Spleen (tissue), 7 donors: ENCODE measurements around the gene PRPF38A.

ENCODE experiments used
- CTCF ChIP-seq, 11 experiments: fragments of 200-600 bp in 7 of 11; fragments of 450-650 bp in 4 of 11; sonication (generic) in 4 of 11; IDR thresholded peaks in 8 of 11; conservative IDR thresholded peaks in 3 of 11; 1 replicate in 7 of 11; 2 replicates in 4 of 11; pipeline versions ENCODE4 v1.4.0 to v1.8.0; 2016 to 2021; ENCODE audit warnings: antibody characterized with exemption in 11 of 11, inconsistent platforms in 4 of 11, mild to moderate bottlenecking in 1 of 11
- POLR2A ChIP-seq, 3 donors: fragments of 450-650 bp; IDR thresholded peaks; one replicate each; pipeline ENCODE4 v1.5.1; 2017; ENCODE audit warnings: antibody characterized with exemption in 3 of 3, mild to moderate bottlenecking in 1 of 3
- donor health status: DM: no; HTN: no; CAD: no; lungs with moderate emphysema.
- donor health status: DM: no; HTN: no; CAD: no.
- donor health status: DM: no; HTN: no; CAD: no.

GRCh38 chr1:52367272-52367671 lies 37.1 kb upstream of the PRPF38A start:
- TF ChIP-seq CTCF (IDR thresholded peaks at IDR 0.05 in 8 of 11, conservative IDR thresholded peaks at IDR 0.05 in 3 of 11) = no peak
- TF ChIP-seq POLR2A (IDR thresholded peaks at IDR 0.05) = no peak
